ENCODE results near the gene MED15.

- no peak for TF ChIP-seq CTCF (IDR thresholded peaks at IDR 0.05)
- no peak for TF ChIP-seq POLR2A (IDR thresholded peaks at IDR 0.05)
These were observed 122.0 kb downstream of the MED15 start for GRCh38 chr22:20629401-20629800.
